Neutrophil (primary cell): ENCODE results near the gene FRYL.

Experiments used
- H3K27ac ChIP-seq: fragments of 200-600 bp; sonication (generic); 2 replicates; pipeline ENCODE4 v1.5.1; 2016; ENCODE audit warnings: mild to moderate bottlenecking, moderate library complexity
- H3K27me3 ChIP-seq: fragments of 200-600 bp; sonication (generic); 2 replicates; pipeline ENCODE4 v1.6.0; 2016; ENCODE audit warnings: mild to moderate bottlenecking
- H3K36me3 ChIP-seq: fragments of 200-600 bp; sonication (generic); 2 replicates; pipeline ENCODE4 v1.5.1; 2017
- H3K4me1 ChIP-seq, 2 experiments: fragments of 200-600 bp in 1 of 2; sonication (generic) in 1 of 2; 1 replicate in 1 of 2; 2 replicates in 1 of 2; pipeline versions ENCODE4 v1.5.1 to v1.6.1; 2013 to 2016; ENCODE audit warnings: low read depth in 1 of 2, low read length in 1 of 2, mild to moderate bottlenecking in 1 of 2, moderate library complexity in 1 of 2; ENCODE audit not compliant: control insufficient read depth in 1 of 2, insufficient read depth in 1 of 2
- H3K4me3 ChIP-seq, 2 experiments: fragments of 200-600 bp in 1 of 2; sonication (generic) in 1 of 2; 1 replicate in 1 of 2; 2 replicates in 1 of 2; pipeline ENCODE4 v1.5.1; 2013 to 2016; ENCODE audit warnings: low read depth in 1 of 2, low read length in 1 of 2, mild to moderate bottlenecking in 1 of 2, moderate library complexity in 1 of 2
- H3K9me3 ChIP-seq: fragments of 200-600 bp; sonication (generic); 2 replicates; pipeline ENCODE4 v1.5.1; 2016
- TF ChIP-seq, protein P1 (sequence below): fragments of 200-600 bp; sonication (generic); IDR thresholded peaks from 2 replicates; pipeline ENCODE4 v1.5.1; 2016; ENCODE audit warnings: antibody characterized with exemption

FRYL gene

GRCh38 chr4:48602763-48603162 is 177.3 kb downstream of the FRYL start:
- Histone ChIP-seq H3K27me3 (no peaks in the 10 kb centered on the region), H3K4me3 (no peak overlapping the region), H3K36me3 (peaks cover 36% of the 10 kb centered on the region), H3K4me1 (peaks cover 3 to 6% of the 10 kb centered on the region in 2 experiments), H3K27ac (no peak overlapping the region), H3K9me3 (no peaks in the 10 kb centered on the region)
- TF ChIP-seq, protein P1, sequence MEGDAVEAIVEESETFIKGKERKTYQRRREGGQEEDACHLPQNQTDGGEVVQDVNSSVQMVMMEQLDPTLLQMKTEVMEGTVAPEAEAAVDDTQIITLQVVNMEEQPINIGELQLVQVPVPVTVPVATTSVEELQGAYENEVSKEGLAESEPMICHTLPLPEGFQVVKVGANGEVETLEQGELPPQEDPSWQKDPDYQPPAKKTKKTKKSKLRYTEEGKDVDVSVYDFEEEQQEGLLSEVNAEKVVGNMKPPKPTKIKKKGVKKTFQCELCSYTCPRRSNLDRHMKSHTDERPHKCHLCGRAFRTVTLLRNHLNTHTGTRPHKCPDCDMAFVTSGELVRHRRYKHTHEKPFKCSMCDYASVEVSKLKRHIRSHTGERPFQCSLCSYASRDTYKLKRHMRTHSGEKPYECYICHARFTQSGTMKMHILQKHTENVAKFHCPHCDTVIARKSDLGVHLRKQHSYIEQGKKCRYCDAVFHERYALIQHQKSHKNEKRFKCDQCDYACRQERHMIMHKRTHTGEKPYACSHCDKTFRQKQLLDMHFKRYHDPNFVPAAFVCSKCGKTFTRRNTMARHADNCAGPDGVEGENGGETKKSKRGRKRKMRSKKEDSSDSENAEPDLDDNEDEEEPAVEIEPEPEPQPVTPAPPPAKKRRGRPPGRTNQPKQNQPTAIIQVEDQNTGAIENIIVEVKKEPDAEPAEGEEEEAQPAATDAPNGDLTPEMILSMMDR = no peak

DNA sequence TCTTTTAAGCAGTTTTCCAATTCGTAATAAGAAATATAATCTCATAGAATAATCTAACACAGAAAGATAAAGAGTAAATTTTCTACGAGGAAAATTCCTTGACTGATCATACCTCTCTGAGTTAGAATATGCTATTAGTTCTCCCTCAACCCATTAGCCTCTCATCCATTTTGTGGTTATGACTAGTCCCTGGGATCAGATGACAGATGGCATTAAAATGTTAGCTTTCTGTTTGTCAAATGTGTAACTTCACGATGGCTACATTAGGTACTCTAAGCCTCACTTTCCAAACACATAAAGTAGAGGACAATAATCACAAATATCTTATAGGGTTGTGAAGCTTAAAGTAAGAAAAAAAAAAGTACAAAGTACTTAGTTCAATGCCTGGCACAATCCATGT is 177.9 kb downstream of the FRYL start:
- TF ChIP-seq, protein P1 = no peak
- Histone ChIP-seq H3K4me3 (no peak overlapping the region), H3K27me3 (no peaks in the 10 kb centered on the region), H3K4me1 (peaks cover 3 to 6% of the 10 kb centered on the region in 2 experiments), H3K36me3 (peaks cover 36% of the 10 kb centered on the region), H3K27ac (no peak overlapping the region), H3K9me3 (no peaks in the 10 kb centered on the region)

DNA sequence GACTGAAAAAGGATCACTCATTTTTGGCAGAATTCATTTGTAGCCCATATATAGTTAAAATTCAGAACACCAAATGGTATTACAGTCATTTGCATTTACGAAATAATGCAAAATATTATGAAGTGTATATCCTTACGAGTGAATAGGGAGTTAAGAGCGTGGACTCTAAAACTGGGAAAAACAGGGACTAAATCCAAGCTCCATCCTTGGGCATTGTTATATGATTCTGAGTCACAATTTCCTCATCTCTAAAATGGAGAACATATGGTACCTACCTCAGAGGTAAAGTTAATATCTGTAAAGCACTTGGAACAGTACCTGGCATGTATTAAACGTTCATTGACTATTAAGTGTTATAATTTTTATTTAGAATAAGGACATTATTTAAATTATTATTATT is 183.7 kb downstream of the FRYL start:
- Histone ChIP-seq H3K27ac (no peak overlapping the region), H3K9me3 (no peaks in the 10 kb centered on the region), H3K4me3 (no peak overlapping the region), H3K36me3 (peaks cover 45% of the 10 kb centered on the region), H3K27me3 (no peaks in the 10 kb centered on the region), H3K4me1 (no peaks in the 10 kb centered on the region)
- TF ChIP-seq, protein P1 = no peak

DNA sequence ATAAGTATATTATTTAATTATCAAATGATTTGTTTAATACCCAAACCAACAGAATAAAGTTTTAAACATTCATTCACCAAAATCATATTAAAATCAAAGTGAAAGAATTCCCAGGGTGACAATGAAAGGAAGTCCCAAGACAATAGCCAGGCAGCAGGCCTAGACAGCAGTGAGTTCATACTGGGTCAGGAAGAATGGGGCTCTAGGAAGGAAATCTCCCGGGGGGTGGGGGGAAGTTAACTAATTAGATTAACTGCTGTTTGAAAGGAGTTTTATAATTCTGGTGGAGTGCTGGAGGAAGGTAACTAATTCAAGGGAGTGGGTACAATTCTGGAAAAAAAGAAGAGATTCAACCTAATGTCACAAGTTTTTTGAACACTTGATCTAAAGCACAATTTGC is 185.9 kb downstream of the FRYL start:
- peaks cover 53% of the 10 kb centered on the region for H3K36me3 ChIP-seq
- no peaks in the 10 kb centered on the region for H3K27me3 ChIP-seq
- TF ChIP-seq, protein P1 = no peak
- H3K4me1 ChIP-seq = peaks cover 2 to 5% of the 10 kb centered on the region in 2 experiments
- H3K27ac ChIP-seq = no peak overlapping the region
- H3K9me3 ChIP-seq = no peaks in the 10 kb centered on the region
- H3K4me3 ChIP-seq = no peak overlapping the region

DNA sequence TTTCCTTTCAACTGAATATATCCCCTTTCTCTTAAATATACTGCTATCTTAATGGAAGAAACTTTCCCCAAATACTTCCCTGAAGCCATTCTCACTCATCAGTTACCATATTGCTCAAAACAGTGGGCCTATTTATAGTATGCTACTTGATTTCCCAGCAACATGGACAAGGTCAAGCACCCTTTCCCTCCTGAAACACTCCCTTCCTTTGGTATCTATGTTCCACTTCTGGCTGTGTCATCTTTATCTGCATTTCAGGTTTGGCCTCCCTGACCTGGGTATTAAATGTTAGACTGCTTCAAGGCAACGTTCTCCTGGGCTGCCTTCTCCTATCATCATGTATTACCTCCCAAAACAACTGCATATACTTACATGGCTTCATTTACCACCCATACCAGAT is 188.7 kb downstream of the FRYL start:
- Histone ChIP-seq H3K4me1 (peaks cover 16 to 20% of the 10 kb centered on the region in 2 experiments), H3K27ac (no peak overlapping the region), H3K9me3 (no peaks in the 10 kb centered on the region), H3K27me3 (no peaks in the 10 kb centered on the region), H3K36me3 (peaks cover 48% of the 10 kb centered on the region), H3K4me3 (no peak overlapping the region)
- TF ChIP-seq, protein P1 = no peak

DNA sequence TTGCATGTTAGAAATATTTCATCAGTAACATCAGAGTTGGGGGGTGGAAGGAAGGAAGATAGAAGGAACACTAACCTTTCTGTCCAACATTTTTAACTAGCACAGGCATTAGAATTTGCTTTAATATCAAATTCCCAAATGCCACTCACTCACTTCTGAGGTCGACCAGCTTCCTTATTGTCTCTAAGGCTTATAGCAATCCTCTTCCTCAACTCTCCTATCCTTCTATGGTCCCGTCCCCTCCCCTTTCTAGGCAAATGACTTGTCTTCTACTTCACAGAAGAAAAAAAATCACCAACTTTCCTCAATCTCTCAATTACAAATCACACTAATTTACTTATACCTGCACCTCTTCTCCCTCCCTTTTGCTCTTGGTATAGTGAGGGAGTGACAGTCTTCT is 189.2 kb downstream of the FRYL start:
- Histone ChIP-seq H3K4me3 (no peak overlapping the region), H3K27me3 (no peaks in the 10 kb centered on the region), H3K9me3 (no peaks in the 10 kb centered on the region), H3K27ac (no peak overlapping the region), H3K36me3 (peaks cover 50% of the 10 kb centered on the region), H3K4me1 (peaks cover 16 to 20% of the 10 kb centered on the region in 2 experiments)
- TF ChIP-seq, protein P1 = no peak
